Kidney epithelial cell (primary cell): ENCODE results near the gene PPIB. TPM values are rescaled to one million over a fixed set of nuclear protein-coding genes. Genes with fewer than 3 reads are reported as not detected.

Experiments used
- DNase-seq: peaks from one replicate; pipeline ENCODE4 v3.0.0-alpha.2; 2010; ENCODE audit warnings: low read depth
- H3K27me3 ChIP-seq: 2 replicates; pipeline ENCODE4 v1.6.0; 2011; ENCODE audit warnings: low read length; ENCODE audit not compliant: control insufficient read depth, insufficient read depth
- H3K36me3 ChIP-seq: 2 replicates; pipeline ENCODE4 v1.5.1; 2011; ENCODE audit warnings: low read length; ENCODE audit not compliant: control insufficient read depth, insufficient read depth
- H3K4me3 ChIP-seq: 2 replicates; pipeline ENCODE4 v1.5.1; 2011; ENCODE audit warnings: low read depth, mild to moderate bottlenecking, control low read depth, low read length
- total RNA-seq: library from RNA; depleted of rRNA; stranded (reverse); fragments of >200 nt; gene quantifications from 2 replicates; pipeline ENCODE4 v1.2.3, GENCODE V29; 2015
- TF ChIP-seq, protein P1 (sequence below): IDR thresholded peaks from 2 replicates; pipeline ENCODE4 v1.5.1; 2011; ENCODE audit warnings: mild to moderate bottlenecking, moderate library complexity, low read length, control low read depth, inconsistent platforms; ENCODE audit not compliant: insufficient read depth, poor library complexity, severe bottlenecking

Gene PPIB
- total RNA-seq, 1 donor from 2014 or later, result 736 TPM

DNA sequence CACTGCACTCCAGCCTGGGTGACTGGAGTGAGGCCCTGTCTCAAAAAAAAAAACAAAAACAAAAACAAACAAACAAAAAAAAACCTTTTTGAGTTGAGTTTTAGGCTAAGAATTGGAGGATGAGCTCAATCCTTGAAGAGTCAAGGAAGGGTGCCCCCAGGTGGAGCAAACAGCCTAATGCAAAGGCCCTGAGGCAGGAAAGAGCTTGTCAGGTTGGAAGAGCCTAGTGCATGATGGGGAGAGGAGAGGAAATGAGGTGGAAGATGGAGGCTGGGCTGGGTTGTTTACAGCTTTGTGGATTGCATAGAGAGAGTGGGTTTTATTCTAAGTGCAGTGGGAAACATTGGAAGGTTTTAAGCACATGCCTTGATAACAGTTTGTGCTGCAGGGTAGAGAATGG, 13.4 kb downstream of the PPIB start:
- TF ChIP-seq, protein P1, sequence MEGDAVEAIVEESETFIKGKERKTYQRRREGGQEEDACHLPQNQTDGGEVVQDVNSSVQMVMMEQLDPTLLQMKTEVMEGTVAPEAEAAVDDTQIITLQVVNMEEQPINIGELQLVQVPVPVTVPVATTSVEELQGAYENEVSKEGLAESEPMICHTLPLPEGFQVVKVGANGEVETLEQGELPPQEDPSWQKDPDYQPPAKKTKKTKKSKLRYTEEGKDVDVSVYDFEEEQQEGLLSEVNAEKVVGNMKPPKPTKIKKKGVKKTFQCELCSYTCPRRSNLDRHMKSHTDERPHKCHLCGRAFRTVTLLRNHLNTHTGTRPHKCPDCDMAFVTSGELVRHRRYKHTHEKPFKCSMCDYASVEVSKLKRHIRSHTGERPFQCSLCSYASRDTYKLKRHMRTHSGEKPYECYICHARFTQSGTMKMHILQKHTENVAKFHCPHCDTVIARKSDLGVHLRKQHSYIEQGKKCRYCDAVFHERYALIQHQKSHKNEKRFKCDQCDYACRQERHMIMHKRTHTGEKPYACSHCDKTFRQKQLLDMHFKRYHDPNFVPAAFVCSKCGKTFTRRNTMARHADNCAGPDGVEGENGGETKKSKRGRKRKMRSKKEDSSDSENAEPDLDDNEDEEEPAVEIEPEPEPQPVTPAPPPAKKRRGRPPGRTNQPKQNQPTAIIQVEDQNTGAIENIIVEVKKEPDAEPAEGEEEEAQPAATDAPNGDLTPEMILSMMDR, result no peak
- no peak for DNase-seq

GRCh38 chr15:64148581-64148980, 14.2 kb downstream of the PPIB start:
- H3K4me3 ChIP-seq, result no peak overlapping the region
- peaks cover 15% of the 10 kb centered on the region for H3K27me3 ChIP-seq
- DNase-seq, result no peak
- no peaks in the 10 kb centered on the region for H3K36me3 ChIP-seq
- TF ChIP-seq, protein P1, result no peak

More for the DNA sequence above, 13.4 kb downstream of the PPIB start:
- H3K4me3 ChIP-seq, result no peak overlapping the region
- peaks cover 15% of the 10 kb centered on the region for H3K27me3 ChIP-seq
- no peaks in the 10 kb centered on the region for H3K36me3 ChIP-seq

DNA sequence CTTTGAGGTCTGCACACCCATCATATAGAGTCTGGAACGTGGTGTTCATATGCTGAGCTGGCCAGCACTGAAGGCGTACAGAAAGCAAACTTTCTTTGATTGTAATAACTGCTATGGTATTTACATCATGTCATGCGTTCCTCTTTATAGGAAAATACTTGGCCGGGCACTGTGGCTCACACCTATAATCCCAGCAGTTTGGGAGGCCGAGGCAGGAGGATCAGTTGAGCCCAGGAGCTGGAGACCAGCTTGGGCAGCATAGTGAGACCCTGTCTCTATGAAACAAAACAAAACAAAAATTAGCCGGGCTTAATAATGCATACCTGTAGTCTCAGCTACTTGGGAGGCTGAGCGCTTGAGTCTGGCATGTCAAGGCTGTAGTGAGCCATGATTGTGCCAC, 14.7 kb downstream of the PPIB start:
- TF ChIP-seq, protein P1, result no peak
- no peak for DNase-seq
- Histone ChIP-seq H3K27me3 (peaks cover 15% of the 10 kb centered on the region), H3K4me3 (no peak overlapping the region), H3K36me3 (no peaks in the 10 kb centered on the region)

DNA sequence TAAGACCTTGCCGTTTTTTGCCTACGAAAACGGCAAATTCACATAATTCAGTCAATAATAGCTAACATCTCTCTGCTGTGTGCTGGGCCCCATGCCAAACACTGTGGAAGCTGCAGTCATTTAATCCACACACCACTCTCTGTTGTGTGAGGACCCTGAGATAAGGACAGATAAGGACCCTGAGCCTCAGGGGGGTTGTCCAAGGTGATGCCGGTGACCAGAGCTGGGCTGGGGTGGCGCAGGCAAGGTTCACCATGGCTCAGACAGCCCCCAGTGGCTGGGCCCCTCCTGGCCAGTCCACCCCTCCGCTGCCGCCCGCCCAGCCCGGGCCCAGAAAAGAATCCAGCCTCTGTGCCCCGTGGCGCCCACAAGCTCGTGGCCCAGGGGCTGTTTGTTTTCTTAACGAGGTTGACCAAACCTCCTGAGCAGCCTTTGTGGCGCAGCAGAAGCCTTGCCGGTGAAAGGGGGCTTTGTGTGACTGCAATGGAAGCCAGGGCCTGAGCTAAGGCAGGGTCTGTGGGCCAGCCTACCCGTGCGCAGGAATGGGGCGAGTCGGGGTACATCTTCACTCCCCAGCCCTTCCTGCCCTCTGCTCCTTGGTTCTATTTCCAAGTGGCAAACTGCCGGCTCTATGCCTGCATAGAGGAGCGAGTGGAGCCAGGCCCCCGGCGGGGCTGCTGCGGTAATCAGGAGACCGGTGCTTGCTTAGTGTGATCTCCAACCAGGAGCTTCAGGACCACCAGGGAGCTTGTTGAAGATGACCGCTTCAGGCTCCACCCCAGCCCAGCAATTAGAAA, 15.7 kb downstream of the PPIB start:
- TF ChIP-seq, protein P1, result no peak
- peaks cover 5% of the 10 kb centered on the region for H3K27me3 ChIP-seq
- H3K4me3 ChIP-seq, result no peak overlapping the region
- no peak for DNase-seq
- peaks cover 1% of the 10 kb centered on the region for H3K36me3 ChIP-seq

DNA sequence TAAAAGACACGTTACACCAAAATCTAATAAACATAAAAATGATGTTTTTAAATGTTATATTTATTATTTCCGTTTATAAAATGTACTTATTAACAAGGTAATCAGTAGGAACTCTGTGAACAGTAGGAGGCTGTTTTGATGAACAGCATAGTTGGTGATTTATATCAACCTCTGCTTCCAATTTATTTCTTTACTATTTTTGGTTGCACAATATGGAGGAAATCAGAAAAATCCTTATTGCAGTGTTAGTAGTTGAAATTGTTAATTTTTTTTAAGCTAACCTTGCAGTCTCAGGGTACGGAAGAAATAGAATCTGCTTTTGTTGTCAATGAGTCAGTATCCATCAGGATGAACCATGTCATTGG, 16.3 kb downstream of the PPIB start:
- TF ChIP-seq, protein P1, result no peak
- no peak for DNase-seq
- no peaks in the 10 kb centered on the region for H3K27me3 ChIP-seq
- no peak overlapping the region for H3K4me3 ChIP-seq
- peaks cover 1% of the 10 kb centered on the region for H3K36me3 ChIP-seq

GRCh38 chr15:64146041-64146440, 16.8 kb downstream of the PPIB start:
- Histone ChIP-seq H3K36me3 (peaks cover 1% of the 10 kb centered on the region), H3K4me3 (no peak overlapping the region), H3K27me3 (no peaks in the 10 kb centered on the region)
- TF ChIP-seq, protein P1, result no peak
- no peak for DNase-seq
